Neuronal stem cell (in vitro differentiated cells): Measurements from ENCODE around the gene AHDC1.

ENCODE experiments used
- DNase-seq: peaks from one replicate; pipeline ENCODE4 v3.0.0-alpha.2; 2013; ENCODE audit warnings: low spot score
- H2AFZ ChIP-seq: one replicate; pipeline ENCODE4 v1.6.1; 2013; ENCODE audit warnings: mild to moderate bottlenecking, low read length, inconsistent platforms
- H2AK5ac ChIP-seq: 2 replicates; pipeline ENCODE4 v1.6.1; 2013; ENCODE audit warnings: low read depth, mild to moderate bottlenecking, inconsistent platforms, low read length, moderate library complexity, mixed read lengths
- H2BK120ac ChIP-seq: 2 replicates; pipeline ENCODE4 v1.6.1; 2013; ENCODE audit warnings: low read depth, mild to moderate bottlenecking, inconsistent platforms, low read length, moderate library complexity, mixed read lengths
- H2BK12ac ChIP-seq: one replicate; pipeline ENCODE4 v1.6.1; 2013; ENCODE audit warnings: low read length, inconsistent platforms
- H2BK15ac ChIP-seq: 2 replicates; pipeline ENCODE4 v1.6.1; 2013; ENCODE audit warnings: mild to moderate bottlenecking, low read length, inconsistent platforms, mixed read lengths
- H2BK5ac ChIP-seq: one replicate; pipeline ENCODE4 v1.6.1; 2013; ENCODE audit warnings: inconsistent platforms, mild to moderate bottlenecking, low read length, moderate library complexity
- H3K14ac ChIP-seq: one replicate; pipeline ENCODE4 v1.6.1; 2013; ENCODE audit warnings: low read length, inconsistent platforms
- H3K18ac ChIP-seq: 2 replicates; pipeline ENCODE4 v1.6.1; 2013; ENCODE audit warnings: low read length, inconsistent platforms
- H3K23ac ChIP-seq: 2 replicates; pipeline ENCODE4 v1.6.1; 2013; ENCODE audit warnings: low read depth, mild to moderate bottlenecking, mixed read lengths, low read length, inconsistent platforms; ENCODE audit not compliant: poor library complexity
- H3K27ac ChIP-seq: replicated peaks from 3 replicates; pipeline ENCODE4 v1.5.1; 2013; ENCODE audit warnings: low read length, inconsistent platforms
- H3K27me3 ChIP-seq, 3 experiments: 2 replicates each; pipeline ENCODE4 v1.6.1; 2013; ENCODE audit warnings: low read length in 3 of 3, mild to moderate bottlenecking in 2 of 3, inconsistent platforms in 1 of 3, low read depth in 1 of 3, mixed read lengths in 1 of 3, moderate library complexity in 1 of 3; ENCODE audit not compliant: control insufficient read depth in 3 of 3, insufficient read depth in 3 of 3
- H3K36me3 ChIP-seq, 2 donors: replicated peaks in 1 of 2; 2 replicates each; pipeline ENCODE4 v1.6.1; 2013; ENCODE audit warnings: low read length in 2 of 2; ENCODE audit not compliant: control insufficient read depth in 2 of 2, insufficient read depth in 2 of 2
- H3K4ac ChIP-seq: 2 replicates; pipeline ENCODE4 v1.6.1; 2013; ENCODE audit warnings: inconsistent platforms, mild to moderate bottlenecking, low read length, moderate library complexity
- H3K4me1 ChIP-seq, 2 donors: 1 replicate in 1 of 2; 2 replicates in 1 of 2; pipeline ENCODE4 v1.6.1; 2013; ENCODE audit warnings: low read length in 2 of 2, low read depth in 1 of 2; ENCODE audit not compliant: control insufficient read depth in 2 of 2, insufficient read depth in 1 of 2
- H3K4me2 ChIP-seq: one replicate; pipeline ENCODE4 v1.6.1; 2013; ENCODE audit warnings: mild to moderate bottlenecking, low read length, inconsistent platforms; ENCODE audit not compliant: insufficient read depth, poor library complexity, severe bottlenecking
- H3K4me3 ChIP-seq, 2 donors: 2 replicates each; pipeline ENCODE4 v1.5.1; 2013; ENCODE audit warnings: low read length in 2 of 2, mild to moderate bottlenecking in 2 of 2, inconsistent platforms in 1 of 2, moderate library complexity in 1 of 2
- H3K79me1 ChIP-seq: one replicate; pipeline ENCODE4 v1.6.1; 2013; ENCODE audit warnings: low read depth, mild to moderate bottlenecking, inconsistent platforms, low read length, moderate library complexity
- H3K9ac ChIP-seq: one replicate; pipeline ENCODE4 v1.6.1; 2013; ENCODE audit warnings: mild to moderate bottlenecking, low read depth, low read length, inconsistent platforms; ENCODE audit not compliant: poor library complexity
- H3K9me3 ChIP-seq, 2 donors: replicated peaks in 1 of 2; 2 replicates each; pipeline versions ENCODE3 to v1.6.1; 2013; ENCODE audit warnings: low read length in 2 of 2, mild to moderate bottlenecking in 2 of 2, inconsistent platforms in 1 of 2, low read depth in 1 of 2, mixed read lengths in 1 of 2, moderate library complexity in 1 of 2; ENCODE audit not compliant: control insufficient read depth in 2 of 2, insufficient read depth in 1 of 2
- H4K8ac ChIP-seq: one replicate; pipeline ENCODE4 v1.6.1; 2013; ENCODE audit warnings: low read depth, mild to moderate bottlenecking, inconsistent platforms, low read length, moderate library complexity
- H4K91ac ChIP-seq: one replicate; pipeline ENCODE4 v1.6.1; 2013; ENCODE audit warnings: low read length, low read depth, mild to moderate bottlenecking, inconsistent platforms; ENCODE audit not compliant: poor library complexity
- WGBS, 2 donors: extraction: QIAGEN DNeasy Blood & Tissue Kit; methylation state at CpG; one replicate each; pipeline ENCODE4 v1.1.7; 2013; ENCODE audit warnings: missing lambda C conversion rate in 2 of 2, mixed read lengths in 1 of 2; ENCODE audit not compliant: insufficient read length in 2 of 2, insufficient replicate concordance in 1 of 2; ENCODE audit errors: extremely low coverage in 2 of 2; 5-methylcytosine and 5-hydroxymethylcytosine counted together

AHDC1 gene

GRCh38 chr1:27527890-27528817 is 75.8 kb downstream of the AHDC1 start:
- DNase-seq, result peak; percentile 52
- Histone ChIP-seq H3K9me3 (no peaks in the 10 kb centered on the region), H2BK5ac (peak overlapping the region; percentile 90), H2AK5ac (peak overlapping the region; percentile 98), H2BK120ac (peak overlapping the region; percentile 84), H3K14ac (peak overlapping the region; percentile 87), H4K8ac (peak overlapping the region; percentile 32), H3K23ac (peak overlapping the region; percentile 46), H3K4me1 (peaks cover 41 to 61% of the 10 kb centered on the region in 2 donors), H3K27me3 (no peaks in the 10 kb centered on the region), H3K18ac (peak overlapping the region; percentile 96), H3K4ac (peak overlapping the region; percentile 28), H3K4me2 (peak overlapping the region; percentile 96), H2BK12ac (peak overlapping the region; percentile 84), H2BK15ac (peak overlapping the region; percentile 13), H3K79me1 (no peaks in the 10 kb centered on the region), H4K91ac (peak overlapping the region; percentile 89), H2AFZ (peak overlapping the region; percentile 71), H3K27ac (peak overlapping the region; percentile 33), H3K36me3 (peaks cover 2 to 7% of the 10 kb centered on the region in 2 donors), H3K9ac (peak overlapping the region; percentile 27), H3K4me3 (peak overlapping the region; percentile 41 to 72)
- WGBS, 2 donors, result no CpG with 5 or more reads among the region's 71 CpGs

GRCh38 chr1:27527223-27527889 is 76.6 kb downstream of the AHDC1 start:
- H3K27me3 ChIP-seq, result no peaks in the 10 kb centered on the region
- H4K91ac ChIP-seq, result no peak overlapping the region
- peaks cover 49 to 69% of the 10 kb centered on the region in 2 donors for H3K4me1 ChIP-seq
- H2BK12ac ChIP-seq, result peak overlapping the region; percentile 84
- H3K14ac ChIP-seq, result peak overlapping the region; percentile 32
- peak overlapping the region; percentile 90 for H2BK5ac ChIP-seq
- peak overlapping the region; percentile 96 for H3K4me2 ChIP-seq
- H3K9me3 ChIP-seq, result no peaks in the 10 kb centered on the region
- H3K36me3 ChIP-seq, result no peaks in the 10 kb centered on the region
- no CpG with 5 or more reads among the region's 27 CpGs for WGBS, 2 donors
- H3K4me3 ChIP-seq, result peak overlapping the region; percentile 41 to 72
- peak overlapping the region; percentile 96 for H3K18ac ChIP-seq
- peak overlapping the region; percentile 59 for H3K27ac ChIP-seq
- H2BK120ac ChIP-seq, result peak overlapping the region; percentile 84
- peak; percentile 59 for DNase-seq
- H2AFZ ChIP-seq, result peak overlapping the region; percentile 71
- H3K4ac ChIP-seq, result no peak overlapping the region
- peak overlapping the region; percentile 32 for H4K8ac ChIP-seq
- peak overlapping the region; percentile 13 for H2BK15ac ChIP-seq
- H3K79me1 ChIP-seq, result no peaks in the 10 kb centered on the region
- H3K9ac ChIP-seq, result peak overlapping the region; percentile 70
- peak overlapping the region; percentile 100 for H2AK5ac ChIP-seq
- peak overlapping the region; percentile 46 for H3K23ac ChIP-seq

- Histone ChIP-seq H3K4ac (no peak overlapping the region), H3K4me3 (peak overlapping the region; percentile 27 to 41)
- DNase-seq, result no peak
Measured at GRCh38 chr1:27526569-27527222, 77.2 kb downstream of the AHDC1 start.

More at GRCh38 chr1:27526569-27527222, 77.2 kb downstream of the AHDC1 start:
- H2BK12ac ChIP-seq, result no peak overlapping the region
- H3K9me3 ChIP-seq, result no peaks in the 10 kb centered on the region
- no CpG with 5 or more reads among the region's 10 CpGs for WGBS, 2 donors
- peak overlapping the region; percentile 99 for H2BK15ac ChIP-seq
- H2BK5ac ChIP-seq, result peak overlapping the region; percentile 90
- H3K36me3 ChIP-seq, result no peaks in the 10 kb centered on the region
- peak overlapping the region; percentile 70 for H3K9ac ChIP-seq
- H4K91ac ChIP-seq, result no peak overlapping the region
- no peaks in the 10 kb centered on the region for H3K27me3 ChIP-seq
- no peak overlapping the region for H3K23ac ChIP-seq
- H2BK120ac ChIP-seq, result peak overlapping the region; percentile 84
- no peak overlapping the region for H3K14ac ChIP-seq
- peak overlapping the region; percentile 59 for H3K27ac ChIP-seq
- H2AFZ ChIP-seq, result peak overlapping the region; percentile 71
- no peaks in the 10 kb centered on the region for H3K79me1 ChIP-seq
- peak overlapping the region; percentile 92 for H3K18ac ChIP-seq
- peak overlapping the region; percentile 96 for H3K4me2 ChIP-seq
- peak overlapping the region; percentile 100 for H2AK5ac ChIP-seq
- no peak overlapping the region for H4K8ac ChIP-seq
- peaks cover 53 to 76% of the 10 kb centered on the region in 2 donors for H3K4me1 ChIP-seq
